GM12878 (cell line): Measurements from ENCODE around the gene CHKA. TPM values are rescaled to one million over a fixed set of nuclear protein-coding genes. Genes with fewer than 3 reads are reported as not detected.

Experiments
- ATAC-seq: fragments of 200-7000 bp; cut with Tn5 transposase; 3 replicates; pipeline ENCODE4 v1.9.1; 2020; ENCODE audit warnings: mild to moderate bottlenecking, moderate library complexity
- BruUV-seq: library from RNA; stranded (reverse); fragments of 400-500 nt; replicated peaks from 2 replicates; lab custom pipeline; 2021; lab: Mats Ljungman, UMichigan
- CTCF ChIA-PET: fragments of 300-600 bp; sonication (Branson Sonifier 250); formaldehyde crosslinking; extraction: SDS; loops from one replicate; lab custom pipeline; 2021; ENCODE audit warnings: inconsistent platforms; lab: Yijun Ruan, JAX
- POLR2A ChIA-PET: fragments of 350-600 bp; formaldehyde crosslinking; extraction: SDS; loops from one replicate; lab custom pipeline; 2021; ENCODE audit warnings: inconsistent platforms; lab: Charles Lee
- RAD21 ChIA-PET: fragments of 300-600 bp; sonication (Branson Sonifier 250); formaldehyde crosslinking; loops from one replicate; lab custom pipeline; 2023; ENCODE audit warnings: antibody characterized with exemption; ENCODE audit not compliant: unreplicated experiment; lab: Charles Lee
- SMC1A ChIA-PET: fragments of 300-600 bp; sonication (Branson Sonifier 250); formaldehyde crosslinking; loops from one replicate; lab custom pipeline; 2023; ENCODE audit not compliant: unreplicated experiment, uncharacterized antibody; lab: Charles Lee
- DNase-seq: peaks from one replicate; pipeline ENCODE4 v3.0.0-alpha.2; 2011; ENCODE audit warnings: low read depth, low spot score
- FAIRE-seq: peaks from 3 replicates; lab custom pipeline; 2011; peaks lifted over from hg19 to GRCh38; lab: Jason Lieb, UNC
- H2AFZ ChIP-seq: 2 replicates; pipeline ENCODE4 v1.6.0; 2011; ENCODE audit warnings: low read depth, low read length, control low read depth; ENCODE audit not compliant: control insufficient read depth
- H3K27ac ChIP-seq: 2 replicates; pipeline ENCODE4 v1.5.1; 2011; ENCODE audit warnings: control low read depth; ENCODE audit not compliant: control insufficient read depth, insufficient read depth
- H3K27me3 ChIP-seq, 2 experiments: replicated peaks in 1 of 2; 2 replicates each; pipeline versions ENCODE4 v1.6.0 to v1.6.1; 2011; ENCODE audit warnings: low read length in 1 of 2; ENCODE audit not compliant: control insufficient read depth in 2 of 2, insufficient read depth in 2 of 2
- H3K36me3 ChIP-seq, 2 experiments: 2 replicates each; pipeline ENCODE4 v1.5.1; 2011; ENCODE audit warnings: low read length in 1 of 2; ENCODE audit not compliant: control insufficient read depth in 2 of 2, insufficient read depth in 2 of 2
- H3K4me1 ChIP-seq: 2 replicates; pipeline ENCODE4 v1.6.1; 2011; ENCODE audit warnings: mild to moderate bottlenecking, low read length, moderate library complexity, mixed read lengths; ENCODE audit not compliant: control insufficient read depth, insufficient read depth
- H3K4me2 ChIP-seq: 2 replicates; pipeline ENCODE4 v1.6.0; 2011; ENCODE audit warnings: control low read depth; ENCODE audit not compliant: control insufficient read depth, insufficient read depth
- H3K4me3 ChIP-seq: fragments of 200-600 bp; sonication (generic); 2 replicates; pipeline ENCODE4 v1.5.1; 2016
- H3K79me2 ChIP-seq: 2 replicates; pipeline ENCODE4 v1.6.0; 2011; ENCODE audit warnings: low read length; ENCODE audit not compliant: control insufficient read depth, insufficient read depth
- H3K9ac ChIP-seq: 2 replicates; pipeline ENCODE4 v1.8.0; 2011; ENCODE audit warnings: low read length, control low read depth, mixed read lengths; ENCODE audit not compliant: control insufficient read depth, insufficient read depth
- H3K9me3 ChIP-seq: replicated peaks from 3 replicates; pipeline ENCODE4 v1.5.1; 2011; ENCODE audit warnings: mild to moderate bottlenecking, low read length; ENCODE audit not compliant: control insufficient read depth, insufficient read depth
- H4K20me1 ChIP-seq: 2 replicates; pipeline ENCODE4 v1.6.0; 2011; ENCODE audit not compliant: control insufficient read depth, insufficient read depth
- BCL11A ChIP-seq: IDR thresholded peaks from 2 replicates; pipeline ENCODE4 v1.6.1; 2011; ENCODE audit warnings: low read depth, low read length
- CHD2 ChIP-seq: IDR thresholded peaks from 2 replicates; pipeline ENCODE4 v1.6.1; 2011; ENCODE audit warnings: low read depth, low read length, improper control_type of control experiment, borderline replicate concordance
- EED ChIP-seq: sonication (generic); IDR thresholded peaks from 2 replicates; pipeline ENCODE4 v1.6.1; 2016; ENCODE audit warnings: antibody characterized with exemption, low read depth
- FOXM1 ChIP-seq: IDR thresholded peaks from 2 replicates; pipeline ENCODE4 v1.6.1; 2012; ENCODE audit warnings: low read depth, mild to moderate bottlenecking, inconsistent platforms, low read length, moderate library complexity
- IRF3 ChIP-seq: fragments of 450-650 bp; IDR thresholded peaks from 2 replicates; pipeline ENCODE4 v1.6.1; 2014; ENCODE audit warnings: mild to moderate bottlenecking
- KLF5 ChIP-seq: fragments of 450-650 bp; IDR thresholded peaks from 2 replicates; pipeline ENCODE4 v1.6.1; 2014; ENCODE audit warnings: mild to moderate bottlenecking; ENCODE audit not compliant: partially characterized antibody
- NBN ChIP-seq: fragments of 450-650 bp; IDR thresholded peaks from 2 replicates; pipeline ENCODE4 v1.6.1; 2016
- POLR2AphosphoS5 ChIP-seq: IDR thresholded peaks from 2 replicates; pipeline ENCODE4 v1.6.1; 2011; ENCODE audit warnings: mild to moderate bottlenecking, low read length, inconsistent platforms
- POU2F2 ChIP-seq: IDR thresholded peaks from 3 replicates; pipeline ENCODE4 v1.6.1; 2011; ENCODE audit warnings: low read depth, mild to moderate bottlenecking, low read length, borderline replicate concordance
- SIX5 ChIP-seq: IDR thresholded peaks from 2 replicates; pipeline ENCODE4 v1.6.1; 2011; ENCODE audit warnings: mild to moderate bottlenecking, low read depth, low read length, moderate library complexity; ENCODE audit not compliant: severe bottlenecking
- SMAD1 ChIP-seq: fragments of 450-650 bp; IDR thresholded peaks from 2 replicates; pipeline ENCODE4 v1.6.1; 2018; ENCODE audit warnings: mild to moderate bottlenecking, low read depth; ENCODE audit not compliant: partially characterized antibody
- SUPT20H ChIP-seq: IDR thresholded peaks from 2 replicates; pipeline ENCODE4 v1.6.1; 2011; ENCODE audit warnings: low read depth, mild to moderate bottlenecking, low read length, moderate library complexity, borderline replicate concordance; ENCODE audit not compliant: control insufficient read depth
- TCF3 ChIP-seq: IDR thresholded peaks from 2 replicates; pipeline ENCODE4 v1.6.1; 2012; ENCODE audit warnings: low read depth, mild to moderate bottlenecking, low read length, borderline replicate concordance; ENCODE audit not compliant: insufficient read depth
- ZBTB33 ChIP-seq: fragments of 450-650 bp; IDR thresholded peaks from 2 replicates; pipeline ENCODE4 v1.6.1; 2017; ENCODE audit warnings: mild to moderate bottlenecking
- ZNF217 ChIP-seq: fragments of 450-650 bp; IDR thresholded peaks from 2 replicates; pipeline ENCODE4 v1.6.1; 2017; ENCODE audit warnings: antibody characterized with exemption, mild to moderate bottlenecking
- ZNF384 ChIP-seq: IDR thresholded peaks from 2 replicates; pipeline ENCODE4 v1.6.1; 2012; ENCODE audit warnings: low read depth, mild to moderate bottlenecking, low read length, improper control_type of control experiment, borderline replicate concordance
- ZSCAN29 ChIP-seq: fragments of 450-650 bp; IDR thresholded peaks from 2 replicates; pipeline ENCODE4 v1.6.1; 2017; ENCODE audit warnings: mild to moderate bottlenecking, moderate library complexity
- WGBS: methylation state at CpG from one replicate; pipeline ENCODE4 v1.1.6; 2016; ENCODE audit warnings: low lambda C conversion rate; ENCODE audit not compliant: insufficient replicate concordance, insufficient coverage; ENCODE audit errors: missing lambda C conversion rate; 5-methylcytosine and 5-hydroxymethylcytosine counted together
- in situ Hi-C: fragments of 300-500 bp; cut with MboI; formaldehyde crosslinking; loops from 9 replicates; pipeline ENCODE4 v1.14.3; 2018; ENCODE audit warnings: mixed read lengths
- intact Hi-C: fragments of 100-400 bp; cut with micrococcal nuclease; formaldehyde crosslinking; loops from one replicate; pipeline ENCODE4 v1.14.2; 2022; ENCODE audit not compliant: unreplicated experiment
- polyA plus RNA-seq, 11 experiments: library from polyadenylated mRNA; depleted of rRNA in 4 of 11; unstranded in 6 of 11; stranded (reverse) in 5 of 11; fragments of >200 nt; fragmentation: Nextera tagmentation in 4 of 11; fragmentation: Illumina TruSeq in 1 of 11; extraction: Ambion mirVana in 4 of 11; extraction: Trizol in 1 of 11; gene quantifications; 1 replicate in 1 of 11; 2 replicates in 10 of 11; pipeline versions ENCODE4 v1.2.1 to v1.2.3, GENCODE V29; 2011 to 2016; ENCODE audit warnings: inconsistent platforms in 2 of 11, missing spikeins in 2 of 11, low read depth in 1 of 11
- total RNA-seq, 4 experiments: library from RNA; depleted of rRNA in 3 of 4; stranded (reverse); fragments of >200 nt in 3 of 4; fragmentation: Illumina TruSeq in 1 of 4; extraction: Trizol in 1 of 4; gene quantifications; 2 replicates each; pipeline versions ENCODE4 v1.2.1 to v1.2.3, GENCODE V29; 2013 to 2021
- TF ChIP-seq, protein P1 (sequence below): IDR thresholded peaks from 2 replicates; pipeline ENCODE4 v1.6.1; 2012; ENCODE audit warnings: mild to moderate bottlenecking, low read depth, low read length

Gene CHKA
- total and polyA plus RNA-seq, 10 of the 15 experiments (the other 5 are each of a cell fraction or from before 2014, with no cell fraction given): 5.2 to 29.2 (median 21.2) TPM

- ChIA-PET RAD21 (no interaction called here), SMC1A (no interaction called here), CTCF (no interaction called here), POLR2A (no interaction called here)
- Histone ChIP-seq H3K4me2 (no peak overlapping the region), H3K27me3 (no peaks in the 10 kb centered on the region), H3K36me3 (no peaks in the 10 kb centered on the region), H3K9me3 (no peaks in the 10 kb centered on the region), H2AFZ (no peak overlapping the region), H3K9ac (no peak overlapping the region), H3K79me2 (peaks cover 12% of the 10 kb centered on the region), H3K27ac (no peak overlapping the region), H4K20me1 (no peaks in the 10 kb centered on the region), H3K4me1 (peaks cover 10% of the 10 kb centered on the region), H3K4me3 (no peak overlapping the region)
- FAIRE-seq: no peak
- in situ Hi-C loops: no loop called here
- no peak for DNase-seq
- WGBS: 79% methylated on average over 12 of the region's 18 CpGs
- no peak for ATAC-seq
- intact Hi-C loops: loop anchor here (10.0 kb wide), 1 partner anchor 428 kb away; no protein-coding TSS in a partner anchor
- BruUV-seq: no TSS peak
- TF ChIP-seq SIX5 (no peak), SMAD1 (no peak), SUPT20H (no peak), CHD2 (no peak), KLF5 (no peak), IRF3 (no peak), ZSCAN29 (no peak), POLR2AphosphoS5 (no peak), ZNF384 (no peak), TCF3 (no peak), ZBTB33 (no peak), ZNF217 (no peak), POU2F2 (no peak), EED (no peak), NBN (no peak), FOXM1 (no peak), BCL11A (no peak)
- TF ChIP-seq, protein P1, sequence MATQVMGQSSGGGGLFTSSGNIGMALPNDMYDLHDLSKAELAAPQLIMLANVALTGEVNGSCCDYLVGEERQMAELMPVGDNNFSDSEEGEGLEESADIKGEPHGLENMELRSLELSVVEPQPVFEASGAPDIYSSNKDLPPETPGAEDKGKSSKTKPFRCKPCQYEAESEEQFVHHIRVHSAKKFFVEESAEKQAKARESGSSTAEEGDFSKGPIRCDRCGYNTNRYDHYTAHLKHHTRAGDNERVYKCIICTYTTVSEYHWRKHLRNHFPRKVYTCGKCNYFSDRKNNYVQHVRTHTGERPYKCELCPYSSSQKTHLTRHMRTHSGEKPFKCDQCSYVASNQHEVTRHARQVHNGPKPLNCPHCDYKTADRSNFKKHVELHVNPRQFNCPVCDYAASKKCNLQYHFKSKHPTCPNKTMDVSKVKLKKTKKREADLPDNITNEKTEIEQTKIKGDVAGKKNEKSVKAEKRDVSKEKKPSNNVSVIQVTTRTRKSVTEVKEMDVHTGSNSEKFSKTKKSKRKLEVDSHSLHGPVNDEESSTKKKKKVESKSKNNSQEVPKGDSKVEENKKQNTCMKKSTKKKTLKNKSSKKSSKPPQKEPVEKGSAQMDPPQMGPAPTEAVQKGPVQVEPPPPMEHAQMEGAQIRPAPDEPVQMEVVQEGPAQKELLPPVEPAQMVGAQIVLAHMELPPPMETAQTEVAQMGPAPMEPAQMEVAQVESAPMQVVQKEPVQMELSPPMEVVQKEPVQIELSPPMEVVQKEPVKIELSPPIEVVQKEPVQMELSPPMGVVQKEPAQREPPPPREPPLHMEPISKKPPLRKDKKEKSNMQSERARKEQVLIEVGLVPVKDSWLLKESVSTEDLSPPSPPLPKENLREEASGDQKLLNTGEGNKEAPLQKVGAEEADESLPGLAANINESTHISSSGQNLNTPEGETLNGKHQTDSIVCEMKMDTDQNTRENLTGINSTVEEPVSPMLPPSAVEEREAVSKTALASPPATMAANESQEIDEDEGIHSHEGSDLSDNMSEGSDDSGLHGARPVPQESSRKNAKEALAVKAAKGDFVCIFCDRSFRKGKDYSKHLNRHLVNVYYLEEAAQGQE: no peak
Measured at GRCh38 chr11:68026391-68027105, 94.6 kb downstream of the CHKA start.
